Activated CD4-positive, alpha-beta T cell treated with anti-CD3 and anti-CD28 coated beads, Interleukin-2, amount 50 U/mL, for 48 hours (primary cell): ENCODE measurements around the gene SPRYD7.
"Not testable (repeated sequence)": the region's sequence is repeated elsewhere in the genome, so short reads cannot be mapped to it uniquely, and the experiment has no call there.

Experiments used
- DNase-seq, 2 experiments: peaks; one replicate each; pipeline ENCODE4 v3.0.0-alpha.2; 2020

The SPRYD7 gene, protein sequence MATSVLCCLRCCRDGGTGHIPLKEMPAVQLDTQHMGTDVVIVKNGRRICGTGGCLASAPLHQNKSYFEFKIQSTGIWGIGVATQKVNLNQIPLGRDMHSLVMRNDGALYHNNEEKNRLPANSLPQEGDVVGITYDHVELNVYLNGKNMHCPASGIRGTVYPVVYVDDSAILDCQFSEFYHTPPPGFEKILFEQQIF

GRCh38 chr13:49936075-49936967 lies at the start of gene SPRYD7:
SPRYD7 (minus strand) TSS chr13:49936340; CDS start chr13:49936235, 105 bp downstream.
- DNase-seq = peak; percentile 97

DNA sequence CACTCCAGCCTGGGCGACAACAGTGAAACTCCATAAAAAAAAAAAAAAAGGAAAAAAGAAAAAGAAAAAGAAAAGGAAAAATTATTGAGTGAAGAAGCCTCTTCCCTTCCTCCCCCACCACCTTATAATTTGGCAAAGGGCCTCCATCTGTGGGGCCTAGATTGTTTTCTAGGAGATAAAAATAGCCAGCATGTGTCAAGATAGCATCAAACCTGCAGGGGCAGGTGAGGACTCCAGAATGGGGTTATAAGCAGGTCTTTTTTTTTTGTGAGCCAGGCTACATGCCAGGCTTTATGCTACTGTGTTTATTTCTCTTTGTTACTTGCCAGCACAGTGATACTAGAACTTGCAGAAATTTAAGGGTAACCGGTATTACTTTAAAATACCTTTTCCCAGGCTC lies 49.0 kb upstream of the SPRYD7 start:
- no peak for DNase-seq

DNA sequence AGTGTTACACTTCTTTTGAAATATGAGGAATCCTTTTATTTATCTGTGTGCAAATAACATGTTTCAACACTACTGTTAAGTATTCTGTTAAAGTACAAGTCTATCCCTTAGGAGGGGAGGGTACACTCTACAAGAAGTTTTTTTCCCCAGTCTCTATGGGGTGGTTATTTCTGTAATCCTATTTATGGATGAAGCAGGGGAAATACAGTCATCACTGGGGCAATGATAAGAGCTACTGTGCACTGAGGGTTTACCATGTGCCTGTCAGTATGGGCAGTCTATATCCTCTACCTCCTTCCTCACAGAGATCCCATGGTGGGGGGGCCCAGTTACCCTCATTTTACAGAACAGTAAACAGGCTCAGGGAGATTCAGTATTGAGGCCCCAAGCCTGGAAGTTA lies 44.1 kb upstream of the SPRYD7 start:
- no peak for DNase-seq

DNA sequence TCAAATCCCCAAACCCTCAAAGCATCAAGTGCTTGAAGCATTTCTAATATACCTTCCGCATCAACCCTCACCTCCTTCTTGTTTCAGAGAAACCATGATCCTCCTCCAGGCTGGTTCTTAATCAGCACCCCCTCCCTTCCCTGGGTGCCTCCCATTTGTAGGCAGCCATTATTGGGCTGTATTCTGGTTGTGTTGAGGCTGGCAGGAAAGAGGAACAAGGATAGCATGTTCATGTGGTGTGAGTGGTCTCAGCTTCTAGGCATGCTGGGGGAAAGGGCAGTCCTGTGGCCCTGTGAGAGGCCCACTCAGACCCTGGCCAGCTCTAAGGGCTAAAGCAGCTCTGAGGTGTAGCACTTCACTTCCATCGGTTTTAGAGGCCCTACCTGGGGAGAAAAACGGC lies 41.9 kb upstream of the SPRYD7 start:
- DNase-seq = no peak

- DNase-seq = peak; percentile 76 to 80
Observed at GRCh38 chr13:49976314-49977258, 40.4 kb upstream of the SPRYD7 start.

GRCh38 chr13:49975826-49976225 lies 39.7 kb upstream of the SPRYD7 start:
- DNase-seq = no peak

DNA sequence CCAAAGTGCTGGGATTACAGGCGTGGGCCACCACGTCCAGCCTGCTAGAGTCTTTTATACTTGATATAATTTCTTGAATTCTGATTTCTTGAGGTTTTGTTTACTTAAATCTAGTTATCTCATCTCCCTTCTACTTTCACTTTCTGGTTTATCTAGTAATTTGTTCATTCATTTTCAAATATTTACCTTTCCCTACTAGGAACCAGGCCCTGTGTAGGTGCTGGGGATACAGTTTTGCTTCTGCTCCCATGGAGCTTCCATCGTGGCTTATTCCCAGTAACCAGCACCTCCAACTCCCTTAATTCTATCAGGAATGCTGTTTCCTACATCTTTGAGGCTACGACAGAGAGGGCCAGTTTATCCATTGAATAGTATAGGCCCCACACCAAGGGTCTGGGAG lies 36.6 kb upstream of the SPRYD7 start:
- DNase-seq = no peak

DNA sequence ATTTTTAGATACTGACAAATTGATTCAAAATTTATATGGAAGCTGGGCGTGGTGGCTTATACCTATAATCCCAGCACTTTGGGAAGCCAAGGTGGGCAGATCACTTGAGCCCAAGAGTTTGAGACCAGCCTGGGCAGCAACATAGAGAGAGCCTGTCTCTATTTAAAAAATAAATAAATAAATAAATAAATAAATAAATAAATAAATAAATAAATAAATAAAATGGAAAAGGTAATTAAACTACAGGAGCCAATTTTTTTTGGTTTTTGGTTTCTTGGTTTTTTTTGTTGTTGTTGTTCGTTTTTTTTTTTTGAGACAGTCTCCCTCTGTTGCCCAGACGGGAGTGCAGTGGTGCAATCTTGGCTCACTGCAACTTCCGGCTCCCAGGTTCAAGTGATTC lies 31.3 kb upstream of the SPRYD7 start:
- no peak for DNase-seq

DNA sequence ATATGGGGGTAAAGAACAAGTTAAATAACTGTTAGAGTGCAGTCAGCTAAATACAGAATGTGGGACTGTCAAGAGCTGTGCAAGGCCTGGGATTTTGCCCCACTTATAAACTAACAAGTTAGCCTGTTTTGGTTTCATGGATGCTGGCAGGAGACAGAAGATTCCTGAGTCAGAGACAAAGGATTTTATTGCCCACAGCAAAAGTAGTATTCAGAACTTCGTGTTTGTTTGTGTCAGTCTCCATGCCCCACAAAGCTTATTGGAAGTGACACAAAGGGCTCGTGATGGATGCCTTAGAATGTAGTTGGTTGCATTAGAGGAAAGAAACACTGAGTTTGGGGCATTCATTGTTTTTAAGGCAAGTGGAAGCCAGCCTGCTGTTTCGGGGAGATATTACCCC lies 22.2 kb upstream of the SPRYD7 start:
- no peak for DNase-seq

DNA sequence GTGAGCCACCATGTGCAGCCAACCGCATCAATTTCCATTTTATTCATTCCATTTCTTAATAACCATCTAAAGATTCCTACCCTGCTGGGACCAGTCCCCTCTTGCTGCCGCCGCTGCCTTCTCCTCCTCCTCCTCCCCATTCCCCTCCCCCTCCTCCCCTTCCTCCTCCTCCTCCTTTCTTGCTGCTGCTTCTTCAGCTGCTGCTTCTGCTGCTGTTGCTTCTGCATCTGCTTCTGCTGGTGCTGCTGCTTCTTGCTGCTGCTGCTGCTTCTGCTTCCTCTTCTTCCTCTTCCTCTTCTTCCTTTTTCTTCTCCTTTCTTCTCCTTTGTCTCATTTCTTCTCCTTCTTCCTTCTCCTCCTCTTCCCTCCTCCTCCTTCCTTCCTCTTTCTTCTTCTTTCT lies 20.0 kb upstream of the SPRYD7 start:
- DNase-seq = no peak

- DNase-seq = no peak
Observed at GRCh38 chr13:49954674-49955455, 18.7 kb upstream of the SPRYD7 start.

- DNase-seq = no peak
Observed at GRCh38 chr13:49953560-49953959, 17.4 kb upstream of the SPRYD7 start.

DNA sequence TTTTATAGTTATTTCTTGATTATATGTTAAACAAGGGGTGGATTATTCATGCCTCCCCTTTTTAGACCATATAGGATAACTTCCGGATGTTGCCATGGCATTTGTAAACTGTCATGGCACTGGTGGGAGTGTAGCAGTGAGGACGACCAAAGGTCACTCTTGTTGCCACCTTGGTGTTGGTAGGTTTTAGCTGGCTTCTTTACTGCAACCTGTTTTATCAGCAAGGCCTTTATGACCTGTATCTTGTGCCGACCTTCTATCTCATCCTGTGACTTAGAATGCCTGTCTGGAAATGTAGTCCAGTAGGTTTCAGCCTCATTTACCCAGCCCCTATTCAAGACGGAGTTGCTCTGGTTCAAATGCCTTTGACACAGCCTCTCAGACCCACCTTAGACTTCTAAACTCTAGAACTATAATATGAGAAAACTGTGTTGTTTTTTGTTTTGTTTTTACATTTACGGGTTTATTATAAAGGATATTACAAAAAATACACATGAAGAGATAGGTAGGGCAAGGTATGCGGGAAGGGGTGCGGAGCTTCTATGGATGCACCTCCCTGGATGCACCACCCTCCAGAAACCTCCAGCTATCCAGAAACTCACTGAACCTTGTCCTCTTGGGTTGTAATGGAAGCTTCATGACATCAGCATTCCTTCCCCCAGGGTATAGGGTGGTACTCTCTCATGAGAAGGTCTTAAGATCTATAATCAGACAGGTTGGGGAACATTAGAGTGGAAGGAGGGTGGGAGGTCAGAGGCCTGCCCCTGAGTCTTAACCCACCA lies 15.8 kb upstream of the SPRYD7 start:
- no peak for DNase-seq

- not testable (repeated sequence) for DNase-seq
Observed at GRCh38 chr13:49948777-49949270, 12.7 kb upstream of the SPRYD7 start.

DNA sequence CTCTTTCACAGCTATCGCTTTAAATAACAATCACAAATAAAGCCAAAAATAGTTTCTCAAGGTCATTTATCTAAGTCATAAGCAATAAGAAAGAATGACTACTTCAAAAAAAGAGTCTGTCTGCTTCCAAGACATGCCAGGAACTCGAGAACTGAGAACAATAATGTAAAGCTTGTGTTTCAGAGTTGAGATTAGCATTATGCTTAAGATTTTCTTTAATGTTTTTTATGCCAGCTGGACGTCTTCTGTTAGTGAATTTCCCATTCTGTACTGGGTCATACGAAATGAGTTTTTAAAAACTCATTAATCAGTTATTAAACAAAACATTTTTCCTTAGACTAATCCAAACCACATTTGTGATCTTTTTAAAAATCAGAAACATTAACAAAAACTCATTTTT lies 3.2 kb upstream of the SPRYD7 start:
- no peak for DNase-seq

DNA sequence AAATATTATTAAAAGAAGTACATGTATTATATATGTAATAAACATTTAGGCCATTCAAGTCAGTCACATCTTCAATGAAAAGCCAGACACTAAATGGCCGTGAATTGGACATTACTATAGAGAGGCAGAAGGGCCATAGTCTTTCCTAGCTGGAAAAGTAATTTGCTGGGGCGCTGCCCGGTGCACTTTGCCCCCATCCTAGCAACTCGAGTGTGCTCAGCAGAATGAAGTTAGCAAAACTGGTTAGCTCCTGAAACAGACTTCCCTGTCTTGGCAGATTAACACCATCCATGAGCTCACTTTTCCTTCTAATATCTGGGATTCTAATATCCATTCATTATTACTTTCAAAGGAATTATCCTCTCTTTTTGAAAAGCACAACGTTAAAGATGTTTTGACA lies 2.8 kb upstream of the SPRYD7 start:
- DNase-seq = no peak

DNA sequence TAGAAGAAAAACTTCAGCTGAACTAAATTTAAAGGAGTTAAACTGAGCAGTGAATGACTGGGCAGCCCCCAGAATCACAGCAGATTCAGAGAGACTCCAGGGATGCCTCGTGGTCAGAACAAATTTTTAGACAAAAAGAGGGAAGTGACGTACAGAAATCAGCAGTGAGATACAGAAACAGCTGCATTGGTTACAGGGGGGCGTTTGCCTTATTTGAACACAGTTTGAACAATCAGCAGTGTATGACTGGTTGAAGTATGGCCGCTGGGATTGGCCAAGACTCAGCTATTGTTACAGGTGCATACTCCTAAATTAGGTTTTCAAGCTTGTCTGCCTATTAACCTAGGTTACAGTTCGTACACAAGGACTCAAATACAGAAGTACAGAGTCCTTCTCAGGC lies 2.2 kb upstream of the SPRYD7 start:
- no peak for DNase-seq

DNA sequence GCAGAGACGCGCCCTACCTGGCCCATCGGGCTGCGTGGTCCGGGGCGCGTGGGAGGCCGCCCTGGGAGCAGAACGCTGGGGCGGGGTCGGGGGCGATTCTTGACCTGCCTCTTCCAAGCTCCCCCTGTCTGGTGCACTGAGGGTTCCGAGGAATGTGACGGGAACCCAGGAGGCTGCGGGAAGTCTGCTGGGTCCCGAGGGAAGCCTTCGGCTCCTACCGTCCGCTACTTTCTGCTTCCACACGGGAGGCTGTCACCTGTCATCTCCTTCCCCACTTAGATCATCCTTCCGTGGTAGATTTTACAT lies 781 bp upstream of the SPRYD7 start:
- no peak for DNase-seq

DNA sequence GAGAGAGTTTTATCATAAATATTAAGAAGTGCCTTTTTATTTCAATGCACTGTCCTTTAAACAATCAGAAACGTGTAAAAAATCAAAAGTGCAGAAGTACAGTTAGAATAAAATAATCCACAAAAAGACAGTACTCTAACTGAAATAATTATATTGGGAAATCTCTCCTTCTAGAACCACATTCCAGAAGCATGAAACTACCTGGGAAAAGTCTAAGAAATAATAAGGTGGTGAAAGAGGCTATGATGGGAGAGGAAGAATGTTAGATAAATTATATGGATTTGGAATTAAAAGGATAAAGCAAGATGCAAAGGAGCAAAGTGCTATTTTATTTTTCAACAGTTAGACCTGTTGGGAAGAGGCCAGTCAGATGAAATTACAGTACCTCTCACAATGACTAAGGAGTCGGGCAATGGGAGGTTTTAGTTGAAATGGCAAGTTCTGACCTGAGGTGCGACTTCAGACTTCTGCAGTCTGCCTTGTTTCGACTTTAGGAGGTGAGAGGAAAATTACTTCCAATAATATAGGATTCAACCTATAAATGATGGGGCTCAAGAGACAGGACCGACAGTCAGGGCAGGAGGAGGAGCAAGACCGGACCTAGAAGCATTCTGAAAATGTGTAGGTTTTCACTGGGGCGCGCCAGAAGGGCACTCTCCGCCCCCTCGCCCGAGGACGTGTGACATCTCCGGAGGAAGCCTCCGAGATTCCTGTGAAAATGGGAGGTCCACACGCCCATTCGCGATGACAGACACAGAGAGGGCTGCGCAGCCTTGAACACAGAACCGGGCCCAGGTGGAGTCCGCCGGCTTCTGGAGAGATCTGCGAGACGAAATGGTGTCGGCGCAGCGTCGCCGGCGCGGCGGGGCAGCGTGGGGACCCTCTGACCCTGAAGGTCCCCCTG lies 717 bp downstream of the SPRYD7 start:
- DNase-seq = peak; percentile 53 to 63

DNA sequence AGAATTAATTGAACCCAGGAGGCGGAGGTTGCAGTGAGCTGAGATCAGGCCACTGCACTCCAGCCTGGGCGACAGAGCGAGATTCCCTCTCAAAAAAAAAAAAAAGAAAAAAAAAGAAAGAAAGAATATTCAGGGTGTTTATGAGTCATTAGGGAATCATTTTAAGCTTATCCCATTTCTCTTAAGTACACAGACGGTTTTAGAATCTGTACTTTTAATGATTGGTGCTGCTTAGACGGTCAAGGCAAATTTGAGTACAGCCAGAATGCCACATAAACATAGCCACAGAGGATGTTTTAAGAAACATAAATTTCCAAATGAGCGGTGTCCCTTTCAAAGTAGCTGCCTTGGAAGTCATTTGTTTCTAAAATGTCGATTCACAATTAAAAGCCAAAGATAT lies 2.6 kb downstream of the SPRYD7 start:
- DNase-seq = no peak

DNA sequence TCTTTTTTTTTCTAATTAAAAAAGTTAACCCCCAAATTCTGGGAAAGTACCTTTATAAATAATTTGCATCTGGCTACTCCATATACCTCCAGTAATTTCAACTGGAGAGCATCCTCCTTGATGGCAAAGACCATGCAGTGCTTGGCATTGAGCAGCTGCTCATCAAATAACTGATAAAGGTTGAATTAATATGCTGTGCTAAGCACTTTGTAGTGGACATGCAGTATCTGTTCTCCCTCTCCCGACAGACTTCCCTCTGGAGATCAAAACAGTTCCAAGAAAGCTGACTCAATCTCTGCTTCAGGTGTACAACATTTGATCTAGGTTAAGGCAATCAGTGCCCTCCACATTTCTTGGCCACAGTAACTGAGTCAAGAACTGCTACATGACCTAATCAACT lies 3.3 kb downstream of the SPRYD7 start:
- DNase-seq = no peak
